Keratinocyte (primary cell): ENCODE results near the gene DNAJC17.

Experiments
- EZH2 ChIP-seq: IDR thresholded peaks from one replicate; pipeline ENCODE4 v1.6.1; 2012; ENCODE audit warnings: inconsistent platforms, mild to moderate bottlenecking, low read length, moderate library complexity
- TF ChIP-seq, protein P1 (sequence below), 3 experiments: IDR thresholded peaks in 1 of 3; conservative IDR thresholded peaks in 1 of 3; optimal IDR thresholded peaks in 1 of 3; 2 replicates in 2 of 3; 3 replicates in 1 of 3; pipeline versions ENCODE3 to v1.5.1; 2011; ENCODE audit warnings: low read length in 3 of 3, mild to moderate bottlenecking in 3 of 3, moderate library complexity in 2 of 3, control low read depth in 1 of 3, inconsistent platforms in 1 of 3; ENCODE audit not compliant: insufficient read depth in 2 of 3; ENCODE audit errors: extremely low read depth in 1 of 3

DNA sequence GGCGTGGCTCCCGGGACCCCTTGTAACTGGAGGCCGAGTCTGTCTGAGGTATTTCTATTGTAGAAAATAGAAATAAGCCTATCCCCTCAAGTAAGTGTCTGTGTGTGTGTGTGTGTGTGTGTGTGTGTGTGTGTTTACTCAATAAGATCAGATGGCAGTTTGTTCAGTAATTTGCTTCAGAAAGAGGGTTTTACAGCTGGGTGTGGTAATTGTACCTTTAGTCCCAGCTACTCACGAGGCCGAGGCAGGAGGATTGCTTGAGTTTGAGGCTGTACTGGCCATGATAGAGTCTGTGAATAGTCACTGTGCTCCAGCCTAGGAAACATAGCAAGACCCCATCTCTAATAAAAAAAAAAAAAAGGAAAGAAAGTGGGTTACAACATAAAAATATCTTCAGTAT is 45.3 kb upstream of the DNAJC17 start:
- TF ChIP-seq, protein P1, sequence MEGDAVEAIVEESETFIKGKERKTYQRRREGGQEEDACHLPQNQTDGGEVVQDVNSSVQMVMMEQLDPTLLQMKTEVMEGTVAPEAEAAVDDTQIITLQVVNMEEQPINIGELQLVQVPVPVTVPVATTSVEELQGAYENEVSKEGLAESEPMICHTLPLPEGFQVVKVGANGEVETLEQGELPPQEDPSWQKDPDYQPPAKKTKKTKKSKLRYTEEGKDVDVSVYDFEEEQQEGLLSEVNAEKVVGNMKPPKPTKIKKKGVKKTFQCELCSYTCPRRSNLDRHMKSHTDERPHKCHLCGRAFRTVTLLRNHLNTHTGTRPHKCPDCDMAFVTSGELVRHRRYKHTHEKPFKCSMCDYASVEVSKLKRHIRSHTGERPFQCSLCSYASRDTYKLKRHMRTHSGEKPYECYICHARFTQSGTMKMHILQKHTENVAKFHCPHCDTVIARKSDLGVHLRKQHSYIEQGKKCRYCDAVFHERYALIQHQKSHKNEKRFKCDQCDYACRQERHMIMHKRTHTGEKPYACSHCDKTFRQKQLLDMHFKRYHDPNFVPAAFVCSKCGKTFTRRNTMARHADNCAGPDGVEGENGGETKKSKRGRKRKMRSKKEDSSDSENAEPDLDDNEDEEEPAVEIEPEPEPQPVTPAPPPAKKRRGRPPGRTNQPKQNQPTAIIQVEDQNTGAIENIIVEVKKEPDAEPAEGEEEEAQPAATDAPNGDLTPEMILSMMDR (optimal IDR thresholded peaks at IDR 0.05 in 1 of 3, IDR thresholded peaks at IDR 0.05 in 1 of 3, conservative IDR thresholded peaks at IDR 0.05 in 1 of 3; ENCODE audit: extremely low read depth in 1 of 3, insufficient read depth in 2 of 3, low read length in 3 of 3): no peak
- TF ChIP-seq EZH2: no peak
